ENCODE measurements around the gene TBC1D24.

The TBC1D24 gene

DNA sequence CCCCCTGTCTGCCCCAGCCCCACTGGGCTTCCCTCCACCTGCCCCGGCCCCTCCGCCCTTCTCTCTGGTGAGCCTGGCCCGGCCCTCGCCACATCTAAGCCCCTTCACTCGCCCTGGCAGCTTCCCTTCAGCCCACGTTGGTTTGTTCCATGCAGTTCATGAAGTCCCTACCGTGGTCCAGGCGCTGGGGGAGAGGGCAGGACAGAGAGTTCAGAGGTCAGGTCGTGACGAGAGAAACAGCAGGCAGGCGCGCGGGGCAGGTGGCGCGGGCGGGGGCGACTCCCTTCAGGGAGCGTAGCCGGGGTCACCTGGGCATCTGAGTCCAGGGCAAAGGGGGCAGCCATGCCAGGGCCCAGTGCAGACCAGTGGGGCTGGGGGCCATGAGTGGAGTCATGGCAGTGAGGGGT, 23.9 kb upstream of the TBC1D24 start:
- DNase-seq = no peak

DNA sequence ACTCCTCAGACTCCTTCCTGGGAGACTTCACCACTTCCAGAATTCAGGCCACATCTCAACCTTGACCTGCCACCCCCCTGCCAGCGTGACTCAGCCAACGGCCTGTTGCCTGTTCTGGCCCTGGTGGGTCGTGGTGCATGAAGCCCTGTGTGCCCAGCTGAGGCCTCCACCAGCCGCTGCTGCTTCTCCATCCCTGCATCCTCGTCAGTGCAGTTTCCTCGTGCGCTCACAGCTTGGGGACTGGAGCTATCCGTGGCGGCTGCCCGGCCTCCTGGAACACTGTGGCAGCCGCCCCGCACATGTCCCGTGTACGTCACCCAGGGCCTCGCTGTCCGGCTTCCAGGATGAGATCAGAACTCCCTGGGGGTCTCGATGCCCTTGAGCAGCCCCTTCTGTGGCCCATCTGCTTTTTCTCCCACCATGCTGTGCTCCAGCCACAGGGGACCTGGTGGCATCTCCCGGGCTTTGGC, 23.0 kb upstream of the TBC1D24 start:
- no peak for DNase-seq

GRCh38 chr16:2452650-2453049, 22.3 kb upstream of the TBC1D24 start:
- DNase-seq = no peak

DNA sequence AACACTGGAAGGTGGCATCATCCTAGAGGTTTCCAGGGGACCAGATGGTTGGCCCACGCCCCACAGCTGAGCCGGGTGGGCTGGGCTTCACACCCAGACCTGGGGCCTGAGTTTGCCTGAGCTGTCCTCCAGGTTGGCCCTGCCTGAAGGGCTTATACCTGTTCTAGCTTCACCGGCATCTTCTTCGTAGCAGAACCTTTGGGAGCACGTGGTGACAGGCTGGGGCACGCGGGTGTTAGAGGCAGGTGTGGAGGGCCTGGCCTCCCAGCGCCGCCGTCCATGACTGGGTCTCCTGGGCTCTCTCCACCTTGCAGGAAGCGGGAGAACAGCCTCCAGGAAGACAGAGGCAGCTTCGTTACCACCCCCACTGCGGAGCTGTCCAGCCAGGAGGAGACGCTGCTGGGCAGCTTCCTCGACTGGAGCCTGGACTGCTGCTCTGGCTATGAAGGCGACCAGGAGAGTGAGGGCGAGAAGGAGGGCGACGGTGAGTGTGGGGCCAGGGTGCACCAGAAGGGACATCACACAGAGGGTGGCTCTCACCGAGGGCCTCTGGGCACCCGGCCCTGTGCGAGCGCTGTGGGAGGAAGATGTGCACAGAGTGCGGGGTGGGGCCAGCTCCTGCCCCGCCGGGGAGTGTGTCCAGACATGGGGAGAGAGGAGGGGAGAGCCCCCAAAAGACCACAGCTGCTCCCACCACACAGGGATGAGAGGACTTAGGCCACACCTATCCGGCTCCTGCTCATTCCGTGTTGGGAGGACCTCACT, 19.7 kb upstream of the TBC1D24 start:
- DNase-seq = no peak

- no peak for DNase-seq
Observed at GRCh38 chr16:2456551-2457153, 18.3 kb upstream of the TBC1D24 start.

- DNase-seq = no peak
Observed at GRCh38 chr16:2457267-2457666, 17.7 kb upstream of the TBC1D24 start.

- no peak for DNase-seq
Observed at GRCh38 chr16:2457946-2458345, 17.0 kb upstream of the TBC1D24 start.

DNA sequence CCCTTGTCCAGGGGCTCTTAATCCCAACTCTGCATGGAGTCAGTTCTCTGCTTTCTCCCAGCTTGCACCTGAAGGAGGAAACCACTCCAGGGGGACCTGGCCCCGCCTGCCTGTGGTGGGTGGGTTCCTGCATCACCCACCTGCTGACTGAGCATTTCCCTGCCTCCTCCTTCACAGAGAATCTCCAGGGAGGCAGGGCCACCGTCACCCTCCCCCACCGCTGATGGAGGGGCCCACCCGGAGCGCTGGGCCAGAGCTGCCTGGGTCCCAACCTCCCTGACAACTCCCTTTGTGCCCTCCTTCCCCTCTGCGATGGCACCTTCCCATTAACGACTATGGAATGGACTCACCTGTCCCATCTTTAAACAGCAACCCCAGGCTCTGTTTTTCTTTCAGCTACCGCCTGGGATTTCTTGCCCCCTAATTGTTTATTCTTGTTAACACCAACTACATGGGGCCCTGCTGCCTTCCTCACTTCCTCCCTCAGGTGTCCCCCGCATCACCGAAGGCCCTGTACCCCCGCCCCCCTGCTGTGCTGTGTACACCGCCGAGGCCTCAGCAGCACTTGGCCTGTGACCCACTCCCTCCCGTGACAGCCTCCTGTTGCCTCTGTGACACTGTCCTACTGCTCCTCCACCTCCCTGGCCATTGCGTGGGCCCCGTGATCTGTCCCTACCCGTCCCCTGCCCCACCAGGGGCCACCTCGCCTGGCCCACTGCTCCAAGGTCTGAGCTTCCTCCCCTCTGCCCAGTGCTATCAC, 15.9 kb upstream of the TBC1D24 start:
- no peak for DNase-seq

GRCh38 chr16:2459647-2460390, 15.1 kb upstream of the TBC1D24 start, which contains the start of gene TEDC2:
TEDC2 (plus strand) TSS chr16:2460109; CDS start chr16:2460145, 36 bp downstream.
- peak; percentile 67 for DNase-seq

GRCh38 chr16:2460391-2460713, 14.6 kb upstream of the TBC1D24 start:
- no peak for DNase-seq

GRCh38 chr16:2460916-2461315, 14.0 kb upstream of the TBC1D24 start:
- no peak for DNase-seq

- DNase-seq = no peak
Observed at GRCh38 chr16:2462031-2462866, 12.7 kb upstream of the TBC1D24 start.

DNA sequence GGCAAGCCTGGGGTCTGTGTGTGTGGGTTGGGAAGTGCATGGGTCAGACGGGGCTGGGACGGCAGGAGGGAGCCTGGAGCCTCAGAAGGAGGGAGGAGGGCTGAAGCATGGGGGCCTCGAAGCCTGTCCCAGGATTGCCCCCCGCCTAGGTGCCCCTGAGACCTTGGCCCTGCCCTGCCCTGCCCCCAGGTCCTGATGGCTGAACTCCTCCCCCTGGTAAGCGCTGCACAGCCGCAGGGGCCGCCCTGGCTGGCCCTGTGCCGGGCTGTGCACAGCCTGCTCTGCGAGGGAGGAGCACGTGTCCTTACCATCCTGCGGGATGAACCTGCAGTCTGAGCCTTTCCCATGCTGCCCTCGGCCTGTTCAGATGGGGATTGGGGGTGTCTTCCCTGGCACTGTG, 10.6 kb upstream of the TBC1D24 start:
- no peak for DNase-seq

GRCh38 chr16:2465653-2466415, 9.1 kb upstream of the TBC1D24 start:
- DNase-seq = no peak

GRCh38 chr16:2466667-2467527, 8.0 kb upstream of the TBC1D24 start:
- DNase-seq = no peak

DNA sequence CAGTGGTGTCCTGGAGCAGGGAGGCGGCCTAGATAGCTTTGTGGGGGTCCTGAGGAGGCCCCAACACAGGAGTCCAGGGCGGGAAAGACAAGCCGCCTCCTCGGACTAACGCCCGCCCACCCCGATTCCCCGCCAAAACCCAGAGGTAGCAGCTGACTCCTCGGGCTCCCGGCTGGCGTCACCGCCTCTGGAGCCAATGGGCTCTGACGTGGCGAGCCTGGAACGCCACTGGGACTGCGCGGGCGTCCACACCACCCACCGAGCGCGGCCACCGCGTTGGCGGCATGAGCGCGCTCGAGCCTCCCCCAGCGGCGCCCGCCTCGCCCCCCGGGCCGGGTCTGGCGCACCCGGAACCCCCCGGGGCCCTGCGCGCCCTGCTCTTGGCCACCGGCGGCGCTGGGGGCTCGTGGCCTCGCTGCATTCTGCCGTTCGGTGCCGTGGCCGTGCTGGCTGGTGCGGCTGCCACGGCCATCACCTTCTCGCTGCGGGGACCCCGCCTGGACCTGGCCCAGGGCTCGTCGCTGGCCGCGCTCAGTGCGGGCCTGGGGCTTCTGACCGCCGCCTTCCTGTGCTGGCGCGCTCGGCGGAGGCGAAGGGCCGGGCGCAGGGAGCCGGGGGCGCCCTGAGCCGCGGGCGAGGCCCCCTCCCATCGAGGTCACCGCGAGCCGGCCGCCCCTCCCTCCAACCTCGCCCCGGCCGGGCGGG, 7.2 kb upstream of the TBC1D24 start:
- no peak for DNase-seq

DNA sequence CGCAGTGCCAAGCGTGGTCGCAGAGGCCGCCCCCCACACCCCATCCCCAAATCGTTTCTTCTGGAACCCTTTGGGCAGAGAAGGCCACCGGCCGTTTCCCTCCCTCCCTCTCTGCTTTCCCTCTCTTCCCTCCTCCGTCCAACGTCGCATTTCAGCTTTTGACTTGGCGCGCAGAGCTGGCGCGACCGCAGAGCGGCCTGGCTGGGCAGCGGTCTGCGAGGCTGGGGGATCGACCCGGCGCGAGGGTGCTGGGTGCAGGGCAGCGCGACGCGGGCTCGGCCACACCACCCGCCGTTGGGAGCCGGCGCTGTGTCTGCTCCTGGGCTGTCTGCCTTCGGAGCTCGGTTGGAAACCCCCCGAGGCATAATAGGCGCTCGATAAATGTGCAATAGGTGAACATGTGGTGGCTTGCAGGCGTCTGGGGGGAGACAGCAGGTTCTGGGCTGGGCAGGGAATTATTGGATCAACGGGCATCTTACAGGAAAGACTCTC, 6.6 kb upstream of the TBC1D24 start:
- DNase-seq = no peak

- no peak for DNase-seq
Observed at GRCh38 chr16:2468725-2469398, 6.1 kb upstream of the TBC1D24 start.
